ENCODE data around the gene ABCA7.

Gene ABCA7

GRCh38 chr19:1008268-1009040 lies 31.5 kb upstream of the ABCA7 start:
- H3K4me3 ChIP-seq (ENCODE audit: control insufficient read depth, low read depth, low read length): no peak overlapping the region
- DNase-seq (ENCODE audit: low read depth): no peak
- TF ChIP-seq CTCF (IDR thresholded peaks at IDR 0.05; ENCODE audit: control insufficient read depth, insufficient read depth, low read depth, low read length, missing control alignments): no peak

- H3K4me3 ChIP-seq (ENCODE audit: control insufficient read depth, low read depth, low read length): no peak overlapping the region
- no peak for TF ChIP-seq CTCF (IDR thresholded peaks at IDR 0.05; ENCODE audit: control insufficient read depth, insufficient read depth, low read depth, low read length, missing control alignments)
- no peak for DNase-seq (ENCODE audit: low read depth)
Measured at GRCh38 chr19:1009041-1009980, 30.6 kb upstream of the ABCA7 start.

GRCh38 chr19:1009981-1010538 lies 29.8 kb upstream of the ABCA7 start:
- no peak for DNase-seq (ENCODE audit: low read depth)
- H3K4me3 ChIP-seq (ENCODE audit: control insufficient read depth, low read depth, low read length): no peak overlapping the region
- no peak for TF ChIP-seq CTCF (IDR thresholded peaks at IDR 0.05; ENCODE audit: control insufficient read depth, insufficient read depth, low read depth, low read length, missing control alignments)

- DNase-seq (ENCODE audit: low read depth): no peak
- H3K4me3 ChIP-seq (ENCODE audit: control insufficient read depth, low read depth, low read length): no peak overlapping the region
- no peak for TF ChIP-seq CTCF (IDR thresholded peaks at IDR 0.05; ENCODE audit: control insufficient read depth, insufficient read depth, low read depth, low read length, missing control alignments)
Measured at GRCh38 chr19:1010586-1011510, 29.1 kb upstream of the ABCA7 start.

GRCh38 chr19:1011831-1012333 lies 28.0 kb upstream of the ABCA7 start:
- no peak for TF ChIP-seq CTCF (IDR thresholded peaks at IDR 0.05; ENCODE audit: control insufficient read depth, insufficient read depth, low read depth, low read length, missing control alignments)
- no peak overlapping the region for H3K4me3 ChIP-seq (ENCODE audit: control insufficient read depth, low read depth, low read length)
- no peak for DNase-seq (ENCODE audit: low read depth)
